ENCODE measurements around the gene MTERF2. TPM values are rescaled to one million over a fixed set of nuclear protein-coding genes. Genes with fewer than 3 reads are reported as not detected.
"Not testable (repeated sequence)": the region's sequence is repeated elsewhere in the genome, so short reads cannot be mapped to it uniquely, and the experiment has no call there.

Gene MTERF2
- total RNA-seq, 1 experiment from 2014 or later: 6.5 TPM

GRCh38 chr12:107012736-107013425, 25.9 kb upstream of the MTERF2 start:
- H3K4me3 ChIP-seq (ENCODE audit: insufficient read depth, low read depth, low read length): no peak overlapping the region
- no peaks in the 10 kb centered on the region for H3K36me3 ChIP-seq (replicated peaks; ENCODE audit: control insufficient read depth, insufficient read depth, low read length)
- no peak for DNase-seq
- H3K27me3 ChIP-seq (ENCODE audit: control insufficient read depth, insufficient read depth, low read length): no peaks in the 10 kb centered on the region

- H3K36me3 ChIP-seq (replicated peaks; ENCODE audit: control insufficient read depth, insufficient read depth, low read length): no peaks in the 10 kb centered on the region
- no peaks in the 10 kb centered on the region for H3K27me3 ChIP-seq (ENCODE audit: control insufficient read depth, insufficient read depth, low read length)
- DNase-seq: no peak
- no peak overlapping the region for H3K4me3 ChIP-seq (ENCODE audit: insufficient read depth, low read depth, low read length)
Observed at GRCh38 chr12:107011519-107011918, 24.6 kb upstream of the MTERF2 start.

DNA sequence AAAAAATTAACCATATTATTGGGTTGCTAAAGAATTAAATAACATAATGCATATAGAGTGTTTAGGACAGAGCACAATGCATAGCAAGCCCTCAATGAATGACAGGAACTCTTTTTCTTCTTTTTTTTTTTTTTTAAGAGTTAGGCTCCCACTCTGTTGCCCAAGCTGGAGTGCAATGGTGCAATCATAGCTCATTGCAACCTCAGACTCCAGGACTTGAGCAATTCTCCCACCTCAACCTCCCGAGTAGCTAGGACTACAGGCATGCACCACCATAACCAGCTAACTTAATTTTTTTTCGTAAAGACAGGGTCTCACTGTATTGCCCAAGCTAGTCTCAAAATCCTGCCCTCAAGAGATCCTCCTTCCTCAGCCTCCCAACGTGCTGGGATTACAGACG, 20.5 kb upstream of the MTERF2 start:
- no peak for DNase-seq
- Histone ChIP-seq H3K27me3 (ENCODE audit: control insufficient read depth, insufficient read depth, low read length) (no peaks in the 10 kb centered on the region), H3K36me3 (replicated peaks; ENCODE audit: control insufficient read depth, insufficient read depth, low read length) (no peaks in the 10 kb centered on the region), H3K4me3 (ENCODE audit: insufficient read depth, low read depth, low read length) (no peak overlapping the region)

- not testable (repeated sequence) for H3K36me3 ChIP-seq (replicated peaks; ENCODE audit: control insufficient read depth, insufficient read depth, low read length); H3K27me3 ChIP-seq (ENCODE audit: control insufficient read depth, insufficient read depth, low read length); H3K4me3 ChIP-seq (ENCODE audit: insufficient read depth, low read depth, low read length); DNase-seq
Observed at GRCh38 chr12:107002665-107003064, 15.7 kb upstream of the MTERF2 start.

DNA sequence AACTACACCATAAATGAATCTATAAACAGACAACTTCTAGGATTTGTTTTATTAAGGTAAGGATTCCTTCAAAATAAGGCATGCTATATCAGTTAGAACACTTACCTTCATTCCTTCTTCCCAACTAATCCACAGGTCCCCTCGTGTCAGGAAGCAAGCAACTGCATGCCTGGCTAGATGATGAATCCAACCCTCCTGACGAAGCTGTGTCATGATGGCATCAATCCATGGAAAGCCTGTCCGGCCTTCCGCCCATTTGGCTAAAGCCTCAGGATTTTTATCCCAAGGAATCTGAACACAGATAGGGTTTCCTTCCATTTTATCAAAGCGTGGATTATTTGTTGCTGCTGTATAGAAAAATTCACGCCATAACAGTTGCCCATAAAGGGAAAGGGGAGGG, 12.5 kb upstream of the MTERF2 start:
- DNase-seq: no peak
- Histone ChIP-seq H3K4me3 (ENCODE audit: insufficient read depth, low read depth, low read length) (no peak overlapping the region), H3K36me3 (replicated peaks; ENCODE audit: control insufficient read depth, insufficient read depth, low read length) (peaks cover 1% of the 10 kb centered on the region), H3K27me3 (ENCODE audit: control insufficient read depth, insufficient read depth, low read length) (no peaks in the 10 kb centered on the region)

DNA sequence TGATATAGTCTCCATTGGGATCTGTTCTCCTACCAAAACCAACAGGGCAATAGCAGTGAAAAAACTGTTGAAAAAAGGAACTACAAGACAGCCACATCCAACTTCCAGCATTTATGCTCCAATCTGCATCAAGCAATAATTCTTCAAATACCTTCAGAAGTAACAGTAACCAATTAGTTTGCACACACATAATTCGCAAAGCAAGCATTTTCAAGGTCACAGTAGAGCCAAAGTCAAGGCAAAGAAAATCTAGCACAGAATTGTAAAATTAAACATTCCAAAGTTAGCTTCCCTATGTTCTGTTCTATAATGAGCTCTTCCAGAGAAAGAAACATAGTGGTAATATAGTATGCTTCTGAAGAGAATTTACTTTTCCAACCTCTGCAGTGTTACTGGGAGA, 11.0 kb upstream of the MTERF2 start:
- no peak for DNase-seq
- H3K36me3 ChIP-seq (replicated peaks; ENCODE audit: control insufficient read depth, insufficient read depth, low read length): peaks cover 1% of the 10 kb centered on the region
- no peak overlapping the region for H3K4me3 ChIP-seq (ENCODE audit: insufficient read depth, low read depth, low read length)
- no peaks in the 10 kb centered on the region for H3K27me3 ChIP-seq (ENCODE audit: control insufficient read depth, insufficient read depth, low read length)

DNA sequence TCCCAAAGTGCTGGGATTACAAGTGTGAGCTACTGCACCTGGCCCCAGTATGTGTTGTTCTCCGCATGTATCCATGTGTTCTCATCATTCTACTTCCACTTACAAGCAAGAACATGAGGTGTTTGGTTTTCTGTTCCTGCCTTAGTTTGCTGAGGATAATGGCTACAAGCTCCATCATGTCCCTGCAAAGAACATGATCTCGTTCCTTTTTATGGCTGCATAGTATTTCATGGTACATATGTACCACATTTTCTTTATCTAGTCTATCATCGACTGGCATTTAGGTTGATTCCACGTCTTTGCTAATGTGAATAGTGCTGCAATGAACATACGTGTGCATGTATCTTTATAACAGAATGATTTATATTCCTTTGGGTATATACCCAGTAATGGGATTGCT, 9.2 kb upstream of the MTERF2 start:
- H3K36me3 ChIP-seq (replicated peaks; ENCODE audit: control insufficient read depth, insufficient read depth, low read length); H3K4me3 ChIP-seq (ENCODE audit: insufficient read depth, low read depth, low read length); H3K27me3 ChIP-seq (ENCODE audit: control insufficient read depth, insufficient read depth, low read length); DNase-seq: not testable (repeated sequence)

DNA sequence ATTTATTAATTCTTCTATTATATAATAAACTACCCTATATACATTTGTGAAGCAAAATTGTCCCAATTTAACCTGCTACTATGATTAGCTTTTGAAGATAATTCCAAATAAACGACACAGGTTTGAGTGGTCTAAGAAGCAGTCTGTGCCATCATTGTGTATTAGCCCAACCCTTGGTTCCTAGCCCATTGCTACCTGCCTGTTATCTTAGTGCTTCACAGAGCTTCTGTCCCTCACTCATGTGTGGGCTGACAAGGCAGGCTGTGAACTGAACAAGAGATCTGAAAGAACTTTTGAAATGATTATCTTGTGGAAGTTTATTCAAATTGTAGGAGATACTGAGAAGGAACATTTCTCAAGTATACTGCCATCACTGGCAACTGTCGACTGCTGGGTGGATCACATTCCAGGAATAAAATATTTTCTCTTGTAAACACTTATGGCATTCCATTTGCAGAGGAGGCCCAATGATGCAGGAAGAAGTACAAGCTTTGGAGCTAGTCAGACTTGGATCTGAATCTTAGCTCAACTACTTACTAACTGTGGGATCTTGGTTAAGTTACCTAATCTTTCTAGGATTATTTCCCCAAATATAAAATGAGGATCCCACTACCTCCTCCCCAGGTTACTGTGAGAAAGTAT, 7.8 kb upstream of the MTERF2 start:
- Histone ChIP-seq H3K27me3 (ENCODE audit: control insufficient read depth, insufficient read depth, low read length) (no peaks in the 10 kb centered on the region), H3K36me3 (replicated peaks; ENCODE audit: control insufficient read depth, insufficient read depth, low read length) (peaks cover 1% of the 10 kb centered on the region), H3K4me3 (ENCODE audit: insufficient read depth, low read depth, low read length) (no peak overlapping the region)
- no peak for DNase-seq

GRCh38 chr12:106987846-106988245, 900 bp upstream of the MTERF2 start:
- no peak for DNase-seq
- Histone ChIP-seq H3K36me3 (replicated peaks; ENCODE audit: control insufficient read depth, insufficient read depth, low read length) (no peaks in the 10 kb centered on the region; the same call in 1 of the 2 replicates), H3K27me3 (ENCODE audit: control insufficient read depth, insufficient read depth, low read length) (no peaks in the 10 kb centered on the region), H3K4me3 (ENCODE audit: insufficient read depth, low read depth, low read length) (no peak overlapping the region)

DNA sequence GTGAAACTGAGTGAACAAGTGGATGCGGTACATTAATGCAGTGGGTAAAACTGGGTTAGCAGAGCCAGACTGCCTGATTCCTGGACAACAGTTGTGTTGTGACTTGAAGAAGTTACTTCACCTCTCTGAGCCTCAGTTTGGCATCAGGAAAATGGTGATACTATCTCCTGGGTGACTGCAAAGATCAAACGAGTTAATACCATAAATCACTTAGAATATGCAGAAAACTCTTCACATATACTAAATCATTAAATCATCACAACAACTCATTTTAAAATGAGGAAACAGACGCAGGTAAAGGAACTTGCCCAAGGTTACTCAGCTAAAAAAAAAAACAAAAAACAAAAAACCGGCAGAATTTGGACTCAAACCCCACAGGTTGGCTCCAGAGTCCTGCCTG, 811 bp downstream of the MTERF2 start:
- no peaks in the 10 kb centered on the region for H3K27me3 ChIP-seq (ENCODE audit: control insufficient read depth, insufficient read depth, low read length)
- H3K4me3 ChIP-seq (ENCODE audit: insufficient read depth, low read depth, low read length): peak overlapping the region; percentile 88; the same call in 1 of the 2 replicates
- H3K36me3 ChIP-seq (replicated peaks; ENCODE audit: control insufficient read depth, insufficient read depth, low read length): no peaks in the 10 kb centered on the region; the same call in 1 of the 2 replicates
- DNase-seq: no peak

- Histone ChIP-seq H3K4me3 (ENCODE audit: insufficient read depth, low read depth, low read length) (no peak overlapping the region), H3K36me3 (replicated peaks; ENCODE audit: control insufficient read depth, insufficient read depth, low read length) (no peaks in the 10 kb centered on the region; the same call in 1 of the 2 replicates), H3K27me3 (ENCODE audit: control insufficient read depth, insufficient read depth, low read length) (no peaks in the 10 kb centered on the region)
- DNase-seq: no peak
Observed at GRCh38 chr12:106985479-106985878, 1.5 kb downstream of the MTERF2 start.

- Histone ChIP-seq H3K4me3 (ENCODE audit: insufficient read depth, low read depth, low read length) (no peak overlapping the region), H3K27me3 (ENCODE audit: control insufficient read depth, insufficient read depth, low read length) (no peaks in the 10 kb centered on the region), H3K36me3 (replicated peaks; ENCODE audit: control insufficient read depth, insufficient read depth, low read length) (no peaks in the 10 kb centered on the region; the same call in 1 of the 2 replicates)
- DNase-seq: no peak
Observed at GRCh38 chr12:106984588-106985137, 2.3 kb downstream of the MTERF2 start.

DNA sequence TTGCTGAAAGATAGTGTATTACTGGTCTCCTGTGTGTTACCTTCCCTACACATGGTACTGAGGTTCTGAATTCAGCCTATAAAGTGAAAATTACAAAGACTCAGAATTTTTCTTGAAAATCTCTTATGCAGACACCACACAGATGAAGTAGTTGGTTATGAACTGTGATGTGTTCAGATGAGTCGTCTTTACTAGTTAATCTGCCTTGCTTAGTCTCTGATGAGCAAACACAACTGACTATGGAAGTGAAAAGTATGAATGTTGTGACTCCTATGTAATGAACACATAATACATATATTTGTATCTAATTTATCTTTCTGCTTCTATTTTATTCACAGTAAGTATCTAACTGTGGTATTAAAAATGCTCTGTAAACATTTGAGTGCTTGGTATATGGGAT, 4.7 kb downstream of the MTERF2 start:
- H3K4me3 ChIP-seq (ENCODE audit: insufficient read depth, low read depth, low read length): no peak overlapping the region
- no peaks in the 10 kb centered on the region for H3K27me3 ChIP-seq (ENCODE audit: control insufficient read depth, insufficient read depth, low read length)
- no peak for DNase-seq
- no peaks in the 10 kb centered on the region; the same call in 1 of the 2 replicates for H3K36me3 ChIP-seq (replicated peaks; ENCODE audit: control insufficient read depth, insufficient read depth, low read length)

- Histone ChIP-seq H3K36me3 (replicated peaks; ENCODE audit: control insufficient read depth, insufficient read depth, low read length) (no peaks in the 10 kb centered on the region; the same call in 1 of the 2 replicates), H3K27me3 (ENCODE audit: control insufficient read depth, insufficient read depth, low read length) (no peaks in the 10 kb centered on the region), H3K4me3 (ENCODE audit: insufficient read depth, low read depth, low read length) (no peak overlapping the region)
- no peak for DNase-seq
Observed at GRCh38 chr12:106981788-106982187, 5.2 kb downstream of the MTERF2 start.

DNA sequence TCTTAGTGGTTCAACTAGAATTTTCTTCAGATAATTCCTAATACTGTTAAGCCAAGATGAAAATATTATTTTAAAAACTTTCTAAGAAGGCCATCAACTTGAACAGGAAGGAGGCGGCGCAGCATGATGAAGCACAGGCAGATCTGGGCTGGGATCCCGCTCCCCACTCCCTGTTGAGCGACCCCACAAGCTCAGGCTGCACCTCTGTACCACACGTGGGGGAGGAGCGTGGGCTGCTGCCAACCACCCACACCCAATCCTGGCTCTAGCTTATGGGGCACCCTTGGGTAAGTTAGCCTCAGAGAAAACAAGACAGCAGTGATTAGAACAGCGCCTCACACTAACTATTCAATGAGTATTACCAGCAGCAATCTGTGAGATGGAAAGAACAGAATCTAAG, 6.0 kb downstream of the MTERF2 start:
- no peaks in the 10 kb centered on the region for H3K27me3 ChIP-seq (ENCODE audit: control insufficient read depth, insufficient read depth, low read length)
- H3K4me3 ChIP-seq (ENCODE audit: insufficient read depth, low read depth, low read length): no peak overlapping the region
- H3K36me3 ChIP-seq (replicated peaks; ENCODE audit: control insufficient read depth, insufficient read depth, low read length): no peaks in the 10 kb centered on the region; the same call in 1 of the 2 replicates
- DNase-seq: no peak
